K562 (cell line): ENCODE data around the gene RBMS1. TPM values are rescaled to one million over a fixed set of nuclear protein-coding genes. Genes with fewer than 3 reads are reported as not detected.

Experiments used
- E2F1 ChIP-seq: sonication (generic); formaldehyde crosslinking; IDR thresholded peaks from 2 replicates; pipeline ENCODE4 v1.8.1; 2023; ENCODE audit warnings: mild to moderate bottlenecking, missing genetic modification reagents, moderate library complexity
- ESRRB ChIP-seq: fragments of 250-450 bp; sonication (Bioruptor Pico); IDR thresholded peaks from 2 replicates; pipeline ENCODE4 v1.5.0; 2020; ENCODE audit warnings: mild to moderate bottlenecking, moderate library complexity, borderline replicate concordance
- MCM5 ChIP-seq: fragments of 450-650 bp; IDR thresholded peaks from 2 replicates; pipeline ENCODE4 v1.6.1; 2016; ENCODE audit warnings: low read depth
- UBTF ChIP-seq, 2 experiments: IDR thresholded peaks; 2 replicates each; pipeline ENCODE4 v1.6.1; 2012; ENCODE audit warnings: improper control_type of control experiment in 2 of 2, low read depth in 2 of 2, low read length in 2 of 2, borderline replicate concordance in 1 of 2
- ZNF318 ChIP-seq, 2 experiments: fragments of 450-650 bp; IDR thresholded peaks; 2 replicates each; pipeline ENCODE4 v1.6.1; 2016; ENCODE audit warnings: mild to moderate bottlenecking in 2 of 2, borderline replicate concordance in 1 of 2, low read depth in 1 of 2, moderate library complexity in 1 of 2
- polyA plus RNA-seq, 8 experiments: library from polyadenylated mRNA; depleted of rRNA in 4 of 8; stranded (reverse) in 5 of 8; unstranded in 3 of 8; fragments of >200 nt; fragmentation: Nextera tagmentation in 2 of 8; fragmentation: Illumina TruSeq in 1 of 8; extraction: Ambion mirVana in 2 of 8; extraction: Trizol in 1 of 8; gene quantifications; 2 replicates each; pipeline versions ENCODE4 v1.2.1 to v1.2.3, GENCODE V29; 2011 to 2014; ENCODE audit warnings: inconsistent platforms in 1 of 8, missing spikeins in 1 of 8
- total RNA-seq, 7 experiments: library from RNA; depleted of rRNA in 6 of 7; stranded (reverse); fragments of >200 nt in 6 of 7; fragmentation: Illumina TruSeq in 2 of 7; extraction: Trizol in 2 of 7; gene quantifications; 2 replicates each; pipeline versions ENCODE4 v1.2.1 to v1.2.3, GENCODE V29; 2011 to 2021; ENCODE audit warnings: low replicate concordance in 1 of 7

The RBMS1 gene
- total and polyA plus RNA-seq, 9 of the 15 experiments (the other 6 are each of a cell fraction or from before 2014, with no cell fraction given), result 0.04 to 0.31 (median 0.09) TPM; not detected in 6

GRCh38 chr2:160335441-160335840 is 158.2 kb downstream of the RBMS1 start (continued):
- TF ChIP-seq UBTF (IDR thresholded peaks at IDR 0.05; ENCODE audit: borderline replicate concordance in 1 of 2, low read depth in 2 of 2, low read length in 2 of 2) (no peak), ESRRB (CRISPR knock-in tag) (no peak), E2F1 (CRISPR knock-in tag) (no peak), MCM5 (no peak), ZNF318 (IDR thresholded peaks at IDR 0.05; ENCODE audit: borderline replicate concordance in 1 of 2, low read depth in 1 of 2) (no peak)
